Measurements from ENCODE around the gene MYOD1.
A peak's percentile ranks its signal among the peaks of the same experiment; 100 is the strongest.

The MYOD1 gene

GRCh38 chr11:17719028-17719937 is at the start of gene MYOD1:
Gene MYOD1, plus strand, starts transcription at chr11:17719571. Its CDS starts 212 bp downstream, at chr11:17719783.
- Mint-ChIP-seq H3K36me3 (no peaks in the 10 kb centered on the region), H3K27me3 (peaks cover 4% of the 10 kb centered on the region), H3K4me3 (no peak within 1 kb of the TSS), H3K9me3 (no peaks in the 10 kb centered on the region), H3K27ac (no peak within 1 kb of the TSS), H3K4me1 (no peaks in the 10 kb centered on the region)
- CTCF ChIA-PET: interaction anchor here (1.0 kb wide), 1 partner anchor 12 kb away, joined by 4 read pairs; no protein-coding TSS in a partner anchor
- peak; percentile 17 for DNase-seq

- no peak for DNase-seq
- Mint-ChIP-seq H3K36me3 (no peaks in the 10 kb centered on the region), H3K27me3 (peaks cover 5% of the 10 kb centered on the region), H3K4me1 (no peaks in the 10 kb centered on the region), H3K4me3 (no peak overlapping the region), H3K9me3 (peaks cover 4% of the 10 kb centered on the region), H3K27ac (no peak overlapping the region)
- CTCF ChIA-PET: no interaction called here
Measured at GRCh38 chr11:17672469-17672868, 46.9 kb upstream of the MYOD1 start.

DNA sequence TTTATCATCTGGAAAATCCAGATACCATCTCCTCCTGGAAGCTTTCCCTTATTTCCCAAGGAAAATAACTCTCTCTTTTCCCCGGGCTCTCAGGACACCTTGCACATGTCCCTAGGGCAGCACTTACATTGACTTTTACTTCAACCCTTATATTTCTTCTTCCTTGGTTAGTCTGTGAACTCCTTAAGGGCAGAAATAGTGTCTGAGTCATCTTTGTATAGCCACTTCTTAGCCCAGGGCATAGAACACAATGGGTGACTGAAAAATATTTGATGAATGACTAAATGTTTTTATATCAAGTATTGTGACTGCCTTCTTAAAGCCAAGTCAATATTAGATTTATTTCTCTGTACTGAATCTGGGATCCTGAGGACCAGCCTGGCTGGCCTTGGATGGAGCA is 45.4 kb upstream of the MYOD1 start:
- H3K9me3 Mint-ChIP-seq: peaks cover 4% of the 10 kb centered on the region
- H3K4me3 Mint-ChIP-seq: no peak overlapping the region
- H3K27me3 Mint-ChIP-seq: peaks cover 5% of the 10 kb centered on the region
- no peak for DNase-seq
- no peak overlapping the region for H3K27ac Mint-ChIP-seq
- no peaks in the 10 kb centered on the region for H3K36me3 Mint-ChIP-seq
- CTCF ChIA-PET: no interaction called here
- H3K4me1 Mint-ChIP-seq: no peaks in the 10 kb centered on the region

DNA sequence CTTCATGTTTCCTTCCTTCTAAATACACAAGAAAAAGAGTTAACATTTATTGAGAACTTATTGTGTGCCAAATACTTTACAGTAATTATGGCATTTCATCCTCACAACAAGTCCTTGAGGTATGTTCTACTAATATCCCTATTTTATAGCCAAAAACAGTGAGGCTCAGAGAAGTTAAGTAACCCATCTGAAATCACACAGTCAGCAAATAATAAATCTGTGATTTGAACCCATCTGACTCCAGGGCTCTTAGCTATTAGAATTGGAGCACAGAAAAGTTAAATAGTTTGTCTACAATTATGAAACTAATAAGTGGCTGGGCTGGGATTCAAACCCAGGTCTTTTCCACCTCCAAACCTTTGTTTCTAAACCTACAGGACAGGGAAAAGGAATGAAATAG is 36.5 kb upstream of the MYOD1 start:
- Mint-ChIP-seq H3K27ac (no peak overlapping the region), H3K4me3 (no peak overlapping the region), H3K9me3 (no peaks in the 10 kb centered on the region), H3K36me3 (no peaks in the 10 kb centered on the region), H3K4me1 (no peaks in the 10 kb centered on the region), H3K27me3 (peaks cover 35% of the 10 kb centered on the region)
- CTCF ChIA-PET: no interaction called here
- no peak for DNase-seq

DNA sequence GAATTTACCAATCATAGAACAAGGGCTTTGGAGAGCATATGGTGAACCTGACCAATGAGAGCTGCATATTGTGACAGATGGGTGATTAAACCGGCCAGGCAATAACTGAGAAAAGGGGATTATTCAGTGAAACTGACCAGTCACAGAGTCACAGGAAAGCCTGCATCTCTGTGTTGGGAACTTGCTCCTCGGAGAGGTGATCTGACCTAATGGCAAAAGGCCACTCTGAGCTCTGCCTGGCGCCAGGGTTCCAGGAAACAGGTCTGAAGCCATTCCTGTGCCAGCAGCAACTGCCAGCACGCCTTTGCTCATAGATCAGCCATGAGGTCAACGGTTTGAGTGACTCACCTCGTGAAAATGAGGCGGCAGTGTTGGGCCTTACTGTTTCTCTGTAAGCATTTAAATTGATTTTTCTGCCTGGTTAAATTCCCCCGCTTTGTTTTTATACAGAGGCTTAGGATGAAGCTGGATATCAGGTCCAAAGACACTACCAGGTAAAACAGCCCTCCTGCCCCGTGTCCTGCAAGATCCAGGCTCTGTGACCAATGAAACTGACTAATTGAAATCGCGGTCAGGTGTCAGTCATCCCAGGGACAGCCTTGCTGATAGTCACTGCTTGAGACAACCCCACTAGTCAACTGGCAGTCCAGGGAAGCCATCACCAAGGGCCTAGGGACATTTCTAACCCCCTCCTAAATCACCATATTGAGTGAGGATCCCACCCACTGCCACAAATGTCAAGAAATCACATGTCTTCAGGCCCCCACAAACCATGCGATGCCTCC is 35.8 kb upstream of the MYOD1 start:
- H3K4me1 Mint-ChIP-seq: no peaks in the 10 kb centered on the region
- no peak overlapping the region for H3K27ac Mint-ChIP-seq
- H3K4me3 Mint-ChIP-seq: no peak overlapping the region
- CTCF ChIA-PET: no interaction called here
- H3K9me3 Mint-ChIP-seq: no peaks in the 10 kb centered on the region
- H3K27me3 Mint-ChIP-seq: peaks cover 35% of the 10 kb centered on the region
- H3K36me3 Mint-ChIP-seq: no peaks in the 10 kb centered on the region
- DNase-seq: no peak

- Mint-ChIP-seq H3K27me3 (peaks cover 35% of the 10 kb centered on the region), H3K36me3 (no peaks in the 10 kb centered on the region)
- CTCF ChIA-PET: no interaction called here
Measured at GRCh38 chr11:17684550-17684949, 34.8 kb upstream of the MYOD1 start.

GRCh38 chr11:17686231-17686980 is 33.0 kb upstream of the MYOD1 start:
- Mint-ChIP-seq H3K4me3 (no peak overlapping the region), H3K9me3 (no peaks in the 10 kb centered on the region), H3K27ac (no peak overlapping the region), H3K27me3 (peaks cover 26% of the 10 kb centered on the region), H3K4me1 (no peaks in the 10 kb centered on the region), H3K36me3 (no peaks in the 10 kb centered on the region)
- CTCF ChIA-PET: no interaction called here
- DNase-seq: no peak

More at GRCh38 chr11:17684550-17684949, 34.8 kb upstream of the MYOD1 start:
- H3K4me3 Mint-ChIP-seq: no peak overlapping the region
- no peaks in the 10 kb centered on the region for H3K4me1 Mint-ChIP-seq
- DNase-seq: no peak
- no peaks in the 10 kb centered on the region for H3K9me3 Mint-ChIP-seq
- H3K27ac Mint-ChIP-seq: no peak overlapping the region

- H3K27ac Mint-ChIP-seq: no peak overlapping the region
- no peaks in the 10 kb centered on the region for H3K36me3 Mint-ChIP-seq
- H3K9me3 Mint-ChIP-seq: no peaks in the 10 kb centered on the region
- no peak for DNase-seq
- no peak overlapping the region for H3K4me3 Mint-ChIP-seq
- peaks cover 31% of the 10 kb centered on the region for H3K27me3 Mint-ChIP-seq
- CTCF ChIA-PET: no interaction called here
- no peaks in the 10 kb centered on the region for H3K4me1 Mint-ChIP-seq
Measured at GRCh38 chr11:17687946-17688670, 31.3 kb upstream of the MYOD1 start.

DNA sequence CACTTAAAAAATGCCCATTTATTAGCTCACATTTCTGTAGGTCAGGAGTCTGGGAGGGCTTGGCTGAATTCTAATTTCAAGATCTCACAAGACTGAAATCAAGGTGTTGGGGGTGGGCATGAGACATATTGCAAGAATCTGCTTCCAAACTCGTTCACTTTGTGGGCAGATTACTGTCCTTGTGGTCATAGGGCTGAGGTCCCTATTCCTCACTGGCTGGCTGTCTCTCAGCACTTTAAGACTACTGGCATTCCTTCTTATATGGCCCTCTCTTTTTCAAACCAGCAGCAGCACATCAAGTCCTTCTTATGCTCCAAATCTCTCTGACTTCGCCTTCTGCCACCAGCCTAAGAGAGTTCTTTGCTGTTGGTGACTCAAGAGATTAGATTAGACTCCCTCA is 27.8 kb upstream of the MYOD1 start:
- CTCF ChIA-PET: no interaction called here
- H3K4me1 Mint-ChIP-seq: no peaks in the 10 kb centered on the region
- H3K4me3 Mint-ChIP-seq: no peak overlapping the region
- H3K27ac Mint-ChIP-seq: no peak overlapping the region
- no peaks in the 10 kb centered on the region for H3K36me3 Mint-ChIP-seq
- H3K27me3 Mint-ChIP-seq: peaks cover 42% of the 10 kb centered on the region
- no peaks in the 10 kb centered on the region for H3K9me3 Mint-ChIP-seq
- no peak for DNase-seq

DNA sequence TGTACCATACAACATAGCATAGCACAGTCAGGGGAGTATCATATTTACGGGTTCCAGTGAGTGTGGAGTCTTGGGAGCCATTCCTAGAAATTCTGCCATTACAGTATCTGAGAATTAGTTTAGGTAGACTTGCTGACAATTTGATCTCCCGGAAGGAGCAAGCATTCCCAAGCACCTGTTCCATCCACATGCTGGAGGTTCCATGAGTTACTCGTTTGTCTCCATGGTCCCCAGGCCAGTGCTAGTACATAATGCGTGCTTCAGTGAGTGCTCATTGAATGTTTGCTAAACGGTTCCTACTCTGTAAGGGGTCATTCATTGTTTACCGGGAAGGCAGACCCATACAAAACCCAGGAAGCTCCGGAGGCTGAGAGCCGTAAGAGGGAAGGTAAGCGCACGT is 27.4 kb upstream of the MYOD1 start:
- Mint-ChIP-seq H3K36me3 (no peaks in the 10 kb centered on the region), H3K27me3 (peaks cover 46% of the 10 kb centered on the region)
- no peak for DNase-seq

DNA sequence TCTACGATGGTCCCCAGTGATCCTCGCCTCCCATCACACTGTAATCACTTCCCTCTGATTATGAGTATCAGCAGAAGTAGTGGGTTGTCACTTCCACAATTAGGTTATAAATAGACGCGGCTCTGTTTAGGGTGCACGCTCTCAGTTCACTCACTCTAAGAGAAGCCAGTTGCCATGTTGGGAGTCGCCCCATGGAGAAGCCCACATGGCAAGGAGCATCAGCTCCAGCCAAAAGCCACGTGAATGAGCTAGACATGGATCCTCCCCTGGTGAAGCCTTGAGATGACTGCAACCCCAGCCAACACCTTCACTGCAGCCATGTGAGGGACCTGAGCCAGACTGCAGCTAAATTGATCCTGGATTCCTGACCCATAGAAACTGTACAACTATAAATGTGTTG is 26.4 kb upstream of the MYOD1 start:
- H3K9me3 Mint-ChIP-seq: no peaks in the 10 kb centered on the region
- CTCF ChIA-PET: no interaction called here
- H3K4me3 Mint-ChIP-seq: no peak overlapping the region
- no peaks in the 10 kb centered on the region for H3K4me1 Mint-ChIP-seq
- peaks cover 53% of the 10 kb centered on the region for H3K27me3 Mint-ChIP-seq
- no peaks in the 10 kb centered on the region for H3K36me3 Mint-ChIP-seq
- DNase-seq: no peak
- H3K27ac Mint-ChIP-seq: no peak overlapping the region

More for the DNA sequence above, 27.4 kb upstream of the MYOD1 start:
- H3K4me3 Mint-ChIP-seq: no peak overlapping the region
- no peaks in the 10 kb centered on the region for H3K4me1 Mint-ChIP-seq
- CTCF ChIA-PET: no interaction called here
- H3K9me3 Mint-ChIP-seq: no peaks in the 10 kb centered on the region
- H3K27ac Mint-ChIP-seq: no peak overlapping the region

DNA sequence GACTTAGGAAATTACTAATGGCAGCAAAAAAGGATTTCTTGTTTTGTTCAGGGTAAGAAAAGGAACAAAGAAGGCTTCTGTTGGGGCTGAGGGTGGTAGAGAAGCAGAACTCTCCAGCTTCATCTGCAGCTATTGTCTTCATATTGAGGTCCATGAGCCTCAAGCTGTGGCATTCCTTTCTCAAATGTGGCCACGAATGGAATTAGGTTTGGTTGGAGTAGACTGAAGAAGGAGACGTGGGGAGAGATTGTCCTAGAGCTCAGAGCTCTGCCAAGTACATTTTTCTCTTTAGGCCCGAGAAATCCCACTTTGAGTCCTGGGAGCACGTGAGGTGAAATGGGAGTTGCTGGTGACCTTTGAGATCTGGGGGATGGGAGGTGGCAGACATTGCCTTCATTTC is 25.8 kb upstream of the MYOD1 start:
- no peaks in the 10 kb centered on the region for H3K9me3 Mint-ChIP-seq
- DNase-seq: no peak
- CTCF ChIA-PET: no interaction called here
- H3K4me3 Mint-ChIP-seq: no peak overlapping the region
- peaks cover 57% of the 10 kb centered on the region for H3K27me3 Mint-ChIP-seq
- no peak overlapping the region for H3K27ac Mint-ChIP-seq
- no peaks in the 10 kb centered on the region for H3K36me3 Mint-ChIP-seq
- no peaks in the 10 kb centered on the region for H3K4me1 Mint-ChIP-seq

GRCh38 chr11:17694494-17695110 is 24.8 kb upstream of the MYOD1 start:
- CTCF ChIA-PET: no interaction called here
- Mint-ChIP-seq H3K9me3 (no peaks in the 10 kb centered on the region), H3K27ac (no peak overlapping the region), H3K27me3 (peaks cover 61% of the 10 kb centered on the region), H3K4me1 (no peaks in the 10 kb centered on the region), H3K4me3 (no peak overlapping the region), H3K36me3 (no peaks in the 10 kb centered on the region)
- no peak for DNase-seq
